ENCODE results near the gene SLC35F3. TPM values are rescaled to one million over a fixed set of nuclear protein-coding genes. Genes with fewer than 3 reads are reported as not detected.

The SLC35F3 gene
- total RNA-seq, 1 experiment from 2014 or later, result 0.66 TPM

GRCh38 chr1:234320069-234320468 is 415.6 kb downstream of the SLC35F3 start:
- Mint-ChIP-seq H3K36me3 (ENCODE audit: insufficient read depth, unreplicated experiment) (no peaks in the 10 kb centered on the region), H3K4me3 (ENCODE audit: low read depth, unreplicated experiment) (no peak overlapping the region), H3K27me3 (ENCODE audit: unreplicated experiment) (peaks cover 97% of the 10 kb centered on the region), H3K4me1 (ENCODE audit: low read depth, unreplicated experiment) (peaks cover 4% of the 10 kb centered on the region), H3K27ac (ENCODE audit: unreplicated experiment) (no peak overlapping the region), H3K9me3 (ENCODE audit: low read depth, unreplicated experiment) (no peaks in the 10 kb centered on the region)
- no TSS peak for BruUV-seq (replicated peaks)
- no peak for TF ChIP-seq CTCF (IDR thresholded peaks at IDR 0.05; ENCODE audit: unreplicated experiment)
- CTCF ChIA-PET, result interaction anchor here (1.0 kb wide), 1 partner anchor 8 kb away, joined by 3 read pairs; no protein-coding TSS in a partner anchor
- no peak for DNase-seq
- intact Hi-C loops (cut with micrococcal nuclease; ENCODE audit: unreplicated experiment), result no loop called here

GRCh38 chr1:234320549-234320948 is 416.1 kb downstream of the SLC35F3 start:
- DNase-seq, result no peak
- TF ChIP-seq CTCF (IDR thresholded peaks at IDR 0.05; ENCODE audit: unreplicated experiment), result no peak
- H3K27ac Mint-ChIP-seq (ENCODE audit: unreplicated experiment), result no peak overlapping the region
- no peak overlapping the region for H3K4me3 Mint-ChIP-seq (ENCODE audit: low read depth, unreplicated experiment)
- H3K9me3 Mint-ChIP-seq (ENCODE audit: low read depth, unreplicated experiment), result no peaks in the 10 kb centered on the region
- no peaks in the 10 kb centered on the region for H3K4me1 Mint-ChIP-seq (ENCODE audit: low read depth, unreplicated experiment)
- H3K27me3 Mint-ChIP-seq (ENCODE audit: unreplicated experiment), result peaks cover 98% of the 10 kb centered on the region
- BruUV-seq (replicated peaks), result no TSS peak
- intact Hi-C loops (cut with micrococcal nuclease; ENCODE audit: unreplicated experiment), result no loop called here
- H3K36me3 Mint-ChIP-seq (ENCODE audit: insufficient read depth, unreplicated experiment), result no peaks in the 10 kb centered on the region
- CTCF ChIA-PET, result interaction anchor here (0.7 kb wide), 1 partner anchor 90 kb away, joined by 3 read pairs; no protein-coding TSS in a partner anchor

GRCh38 chr1:234321231-234321630 is 416.8 kb downstream of the SLC35F3 start:
- CTCF ChIA-PET, result no interaction called here
- no peaks in the 10 kb centered on the region for H3K9me3 Mint-ChIP-seq (ENCODE audit: low read depth, unreplicated experiment)
- intact Hi-C loops (cut with micrococcal nuclease; ENCODE audit: unreplicated experiment), result no loop called here
- H3K27me3 Mint-ChIP-seq (ENCODE audit: unreplicated experiment), result peaks cover 98% of the 10 kb centered on the region
- no TSS peak for BruUV-seq (replicated peaks)
- no peak for DNase-seq
- H3K36me3 Mint-ChIP-seq (ENCODE audit: insufficient read depth, unreplicated experiment), result no peaks in the 10 kb centered on the region
- no peaks in the 10 kb centered on the region for H3K4me1 Mint-ChIP-seq (ENCODE audit: low read depth, unreplicated experiment)
- H3K27ac Mint-ChIP-seq (ENCODE audit: unreplicated experiment), result no peak overlapping the region
- no peak overlapping the region for H3K4me3 Mint-ChIP-seq (ENCODE audit: low read depth, unreplicated experiment)
- TF ChIP-seq CTCF (IDR thresholded peaks at IDR 0.05; ENCODE audit: unreplicated experiment), result no peak

- Mint-ChIP-seq H3K9me3 (ENCODE audit: low read depth, unreplicated experiment) (no peaks in the 10 kb centered on the region), H3K27ac (ENCODE audit: unreplicated experiment) (no peak overlapping the region), H3K4me3 (ENCODE audit: low read depth, unreplicated experiment) (no peak overlapping the region), H3K27me3 (ENCODE audit: unreplicated experiment) (peaks cover 97% of the 10 kb centered on the region), H3K36me3 (ENCODE audit: insufficient read depth, unreplicated experiment) (no peaks in the 10 kb centered on the region), H3K4me1 (ENCODE audit: low read depth, unreplicated experiment) (no peaks in the 10 kb centered on the region)
- no peak for DNase-seq
- intact Hi-C loops (cut with micrococcal nuclease; ENCODE audit: unreplicated experiment), result no loop called here
- CTCF ChIA-PET, result no interaction called here
- TF ChIP-seq CTCF (IDR thresholded peaks at IDR 0.05; ENCODE audit: unreplicated experiment), result no peak
- BruUV-seq (replicated peaks), result no TSS peak
Observed at GRCh38 chr1:234322097-234322496, 417.6 kb downstream of the SLC35F3 start.
